Sciatic nerve (tissue), 2 donors: Measurements from ENCODE around the gene NEK6. TPM values are rescaled to one million over a fixed set of nuclear protein-coding genes. Genes with fewer than 3 reads are reported as not detected.

Experiments used
- ATAC-seq: fragments of 200-7000 bp; cut with Tn5 transposase; one replicate; pipeline ENCODE4 v1.9.1; 2020; ENCODE audit warnings: mild to moderate bottlenecking, moderate library complexity
- DNase-seq: peaks from one replicate; pipeline ENCODE4 v3.0.0-alpha.2; 2020; ENCODE audit warnings: low spot score
- intact Hi-C: fragments of 100-400 bp; cut with DNase I; formaldehyde crosslinking; loops from one replicate; pipeline ENCODE4 v1.14.2; 2022
- total RNA-seq: library from RNA; stranded (reverse); fragmentation: NEBNext Ultra II Directional; extraction: Animal tissue kit (Norgen Biotek cat#: 25700); gene quantifications from one replicate; pipeline ENCODE4 v1.2.1, GENCODE V29; 2021
- donor health status: DM: no; HTN: no; CAD: no.
- donor health status: DM: no; HTN: no; CAD: no.

The NEK6 gene
- 103 TPM for total RNA-seq

- no peak for DNase-seq
- ATAC-seq: peak; percentile 45
- intact Hi-C loops: no loop called here
These were observed at the start of gene NEK6 for GRCh38 chr9:124257844-124258606. NEK6 (plus strand) TSS chr9:124257949; CDS start chr9:124301965, 44,016 bp downstream.

DNA sequence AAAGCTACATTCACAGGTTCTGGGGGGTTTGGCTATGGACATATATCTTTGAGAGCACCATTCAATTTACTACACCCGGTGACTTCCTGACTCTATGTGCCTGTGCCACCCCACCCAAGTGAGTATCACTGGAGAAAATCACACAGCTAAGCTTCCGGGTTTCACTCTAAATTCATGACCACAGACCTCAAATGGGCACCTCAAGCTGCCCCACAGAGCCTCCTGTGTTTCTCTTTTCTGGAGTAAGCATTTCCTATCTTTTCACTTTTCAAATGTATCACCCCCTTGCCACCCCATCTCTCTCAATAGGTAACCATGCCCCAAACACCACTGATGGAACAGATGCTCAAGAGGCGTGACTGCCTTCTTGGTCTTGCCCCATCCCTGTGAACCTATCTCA, 49.2 kb upstream of the NEK6 start:
- ATAC-seq (no peak), DNase-seq (no peak)
- intact Hi-C loops: no loop called here

DNA sequence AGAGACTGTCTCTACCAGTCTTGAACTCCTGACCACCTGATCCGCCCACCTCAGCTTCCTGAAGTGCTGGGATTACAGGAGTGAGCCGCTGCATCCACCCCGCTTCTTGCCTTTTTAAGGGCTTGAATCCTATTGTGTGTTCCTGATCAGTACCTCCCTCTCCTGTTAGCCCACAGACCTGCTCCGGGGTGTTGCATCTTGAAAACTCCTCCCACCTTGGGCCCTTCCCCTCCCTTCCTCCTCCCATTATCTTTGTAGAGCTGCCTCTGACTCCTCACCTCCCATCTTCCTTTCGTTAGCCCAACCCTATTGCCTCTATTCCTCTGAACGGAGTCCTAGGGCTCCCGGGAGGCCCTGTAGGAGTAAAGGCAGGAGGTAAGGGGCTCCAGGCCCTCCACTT, 48.5 kb upstream of the NEK6 start:
- peak; percentile 31 for DNase-seq
- intact Hi-C loops: no loop called here
- no peak for ATAC-seq

DNA sequence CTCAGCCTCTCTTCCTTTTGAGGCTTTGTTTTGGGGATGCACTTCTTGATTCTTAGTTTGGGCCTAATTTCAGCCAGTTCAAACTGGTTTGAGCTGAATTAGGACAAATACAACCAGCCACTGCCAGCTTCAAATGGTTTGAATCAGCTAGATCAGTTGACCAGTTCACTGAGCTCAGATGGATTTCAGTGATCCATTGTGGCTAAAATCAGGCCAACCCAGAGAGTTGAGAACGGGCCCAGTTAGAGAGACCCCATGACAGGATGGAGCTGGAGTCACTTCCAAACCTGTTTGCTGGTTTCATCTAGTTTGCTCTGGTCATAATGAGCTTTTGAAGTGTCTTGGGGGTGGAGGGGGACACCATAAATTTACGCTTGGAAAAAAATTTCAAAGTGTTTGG, 48.0 kb upstream of the NEK6 start:
- intact Hi-C loops: no loop called here
- ATAC-seq: no peak
- no peak for DNase-seq

GRCh38 chr9:124210697-124211096, 47.1 kb upstream of the NEK6 start:
- intact Hi-C loops: no loop called here
- ATAC-seq (no peak), DNase-seq (no peak)

GRCh38 chr9:124212381-124213050, 45.2 kb upstream of the NEK6 start:
- intact Hi-C loops: no loop called here
- DNase-seq (peak; percentile 40), ATAC-seq (no peak)

DNA sequence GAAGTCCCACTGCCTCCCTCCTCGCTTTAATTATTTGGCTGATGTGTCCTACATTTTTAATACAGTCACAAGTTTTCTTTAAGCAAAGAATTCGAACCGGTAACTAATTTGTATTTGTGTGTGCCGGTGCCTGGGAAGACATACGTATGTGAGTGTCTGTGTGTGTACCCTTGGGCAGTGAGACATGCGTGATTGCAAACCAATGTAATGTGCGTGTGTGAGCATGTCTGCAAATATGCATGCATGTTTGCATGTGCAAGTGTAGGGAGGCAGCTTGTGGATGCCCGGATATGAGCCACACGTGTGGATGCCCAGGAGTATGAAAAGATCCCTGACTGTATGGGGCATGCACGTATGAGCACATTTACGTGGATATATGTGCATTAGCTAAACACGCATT, 44.4 kb upstream of the NEK6 start:
- DNase-seq (no peak), ATAC-seq (no peak)
- intact Hi-C loops: no loop called here

- intact Hi-C loops: no loop called here
- DNase-seq: peak; percentile 50
- no peak for ATAC-seq
These were observed 43.6 kb upstream of the NEK6 start for GRCh38 chr9:124214116-124214515.

DNA sequence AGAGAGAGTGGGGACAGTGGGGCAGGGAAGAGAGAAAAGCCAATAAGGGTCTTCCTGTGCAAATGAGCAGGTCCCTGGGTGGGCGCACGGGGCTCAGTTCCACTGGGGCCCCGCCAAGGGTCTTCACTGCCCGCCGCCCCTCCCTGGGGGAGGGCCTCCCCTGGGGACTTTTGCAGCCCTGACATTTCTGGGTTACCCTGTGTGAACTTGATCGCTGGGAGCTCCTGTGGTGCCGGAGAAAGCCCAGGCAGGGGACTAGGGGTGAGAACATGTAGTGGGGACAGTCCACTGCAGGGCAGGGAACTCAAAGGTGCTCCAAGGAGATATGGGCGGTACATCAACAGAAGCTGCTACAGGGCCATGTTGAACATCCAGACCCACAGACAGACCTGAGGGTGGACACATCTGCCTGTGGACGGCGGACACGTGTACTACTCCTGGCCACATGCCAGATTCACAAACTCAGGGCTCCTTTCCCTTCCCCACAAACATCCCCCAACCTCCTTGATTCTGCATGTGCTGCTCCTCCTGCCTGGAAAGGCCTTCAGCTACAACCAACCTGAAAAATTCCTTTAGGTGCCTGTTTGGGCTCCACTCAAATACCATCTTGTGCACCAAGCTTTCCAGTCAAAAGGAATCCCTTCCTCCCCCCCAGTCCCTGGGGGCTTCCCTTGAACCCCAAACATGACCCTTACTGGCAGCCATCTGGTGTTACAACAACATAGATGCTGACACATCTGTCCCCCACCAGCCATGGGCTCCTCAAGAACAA, 43.0 kb upstream of the NEK6 start:
- intact Hi-C loops: no loop called here
- ATAC-seq (no peak), DNase-seq (peak; percentile 56)

GRCh38 chr9:124215368-124215910, 42.3 kb upstream of the NEK6 start:
- no peak for ATAC-seq

DNA sequence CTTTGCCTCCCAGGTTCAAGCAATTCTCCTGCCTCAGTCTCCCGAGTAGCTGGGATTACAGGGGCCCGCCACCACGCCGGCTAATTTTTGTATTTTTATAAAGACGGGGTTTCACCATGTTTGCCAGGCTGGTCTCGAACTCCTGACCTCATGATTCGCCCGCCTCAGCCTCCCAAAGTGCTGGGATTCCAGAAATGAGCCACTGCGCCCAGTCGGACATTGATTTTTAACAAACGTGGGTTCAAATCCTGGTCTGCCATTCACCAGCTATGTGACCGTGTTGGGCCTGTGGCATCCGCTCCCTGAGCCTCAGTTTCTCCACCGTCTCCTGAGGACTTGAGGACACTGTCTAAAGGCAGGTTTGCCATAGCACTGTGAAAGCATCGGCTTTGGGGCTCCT, 41.8 kb upstream of the NEK6 start:
- DNase-seq (peak; percentile 47), ATAC-seq (no peak)
- intact Hi-C loops: no loop called here

More at GRCh38 chr9:124215368-124215910, 42.3 kb upstream of the NEK6 start:
- intact Hi-C loops: no loop called here
- DNase-seq: peak; percentile 42

GRCh38 chr9:124216474-124217176, 41.1 kb upstream of the NEK6 start:
- ATAC-seq (peak; percentile 1), DNase-seq (peak; percentile 61)
- intact Hi-C loops: no loop called here

DNA sequence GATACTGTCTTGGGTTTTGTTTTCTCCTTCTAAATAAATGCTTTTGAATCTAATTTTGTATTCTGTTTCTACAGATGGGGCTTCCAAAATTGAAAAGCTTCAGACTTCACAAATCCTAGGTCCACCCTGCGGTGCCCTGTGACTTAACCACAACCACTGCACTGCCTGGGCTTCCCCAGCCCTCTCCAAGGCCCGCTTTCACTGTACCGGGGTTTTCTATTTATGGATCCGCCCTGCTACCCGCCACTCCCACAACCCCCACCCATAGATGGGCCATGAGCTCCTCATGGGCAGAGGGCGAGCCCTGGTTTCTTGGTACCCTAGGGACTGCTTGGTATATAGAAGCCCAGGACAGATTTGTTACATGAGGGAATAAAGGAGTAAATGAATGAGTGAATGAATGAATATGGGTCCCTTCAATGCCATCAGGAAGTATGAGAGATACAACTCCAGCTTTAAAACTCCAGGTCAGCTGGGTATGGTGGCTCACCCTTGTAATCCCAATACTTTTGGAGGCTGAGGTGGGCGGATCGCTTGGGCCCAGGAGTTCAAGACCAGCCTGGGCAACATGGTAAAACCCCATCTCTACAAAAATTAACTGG, 39.8 kb upstream of the NEK6 start:
- ATAC-seq: no peak
- intact Hi-C loops: no loop called here
- peak; percentile 58 for DNase-seq

- intact Hi-C loops: no loop called here
- ATAC-seq (peak; percentile 45), DNase-seq (peak; percentile 73)
These were observed 39.2 kb upstream of the NEK6 start for GRCh38 chr9:124218438-124218982.

DNA sequence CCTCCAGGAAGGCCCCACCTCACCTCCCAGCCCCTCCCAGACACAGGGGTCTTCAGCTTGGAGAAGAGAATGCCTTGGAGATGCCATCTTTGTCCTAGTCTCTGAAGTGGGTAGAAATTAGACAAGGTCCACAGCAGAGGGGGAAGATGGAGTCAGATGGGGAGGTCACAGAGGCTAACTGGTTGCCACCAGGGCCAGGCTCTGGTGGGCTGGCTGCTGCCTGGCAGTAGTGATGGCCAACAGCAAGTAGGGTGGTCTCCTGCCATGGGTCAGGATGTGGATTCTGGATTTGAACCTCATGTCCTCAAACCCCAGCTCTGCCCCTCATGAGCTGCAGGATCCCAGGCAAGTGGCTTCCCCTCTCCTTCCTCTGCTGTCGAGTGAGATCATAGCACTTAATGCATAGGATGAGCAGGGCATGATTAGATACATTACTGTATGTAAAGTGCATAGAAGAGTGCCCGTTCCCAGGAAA, 38.7 kb upstream of the NEK6 start:
- intact Hi-C loops: no loop called here
- DNase-seq (peak; percentile 22), ATAC-seq (no peak)

GRCh38 chr9:124220946-124221451, 36.8 kb upstream of the NEK6 start:
- ATAC-seq (peak; percentile 51), DNase-seq (peak; percentile 61)
- intact Hi-C loops: no loop called here

- ATAC-seq: no peak
- intact Hi-C loops: no loop called here
These were observed 36.1 kb upstream of the NEK6 start for GRCh38 chr9:124221676-124222075.

GRCh38 chr9:124222109-124222508, 35.6 kb upstream of the NEK6 start:
- DNase-seq (no peak), ATAC-seq (no peak)
- intact Hi-C loops: no loop called here

More at GRCh38 chr9:124221676-124222075, 36.1 kb upstream of the NEK6 start:
- no peak for DNase-seq
